MM.1S (cell line): ENCODE measurements around the gene GMPPA.

Source experiments
- EZH2 ChIP-seq: fragments of 300-600 bp; sonication (generic); optimal IDR thresholded peaks from 2 replicates; pipeline ENCODE3; 2017; ENCODE audit warnings: low read depth, mild to moderate bottlenecking, antibody characterized with exemption, low read length, mixed read lengths
- EZH2phosphoT487 ChIP-seq: fragments of 300-600 bp; sonication (generic); IDR thresholded peaks from 2 replicates; pipeline ENCODE4 v1.6.1; 2018; ENCODE audit warnings: antibody characterized with exemption, low read length
- TF ChIP-seq, protein P1 (sequence below): fragments of 300-600 bp; sonication (generic); IDR thresholded peaks from 2 replicates; pipeline ENCODE4 v1.5.1; 2016; ENCODE audit warnings: antibody characterized with exemption, low read length, mixed read lengths

GRCh38 chr2:219491278-219491963 lies 7.3 kb upstream of the GMPPA start:
- TF ChIP-seq, protein P1, sequence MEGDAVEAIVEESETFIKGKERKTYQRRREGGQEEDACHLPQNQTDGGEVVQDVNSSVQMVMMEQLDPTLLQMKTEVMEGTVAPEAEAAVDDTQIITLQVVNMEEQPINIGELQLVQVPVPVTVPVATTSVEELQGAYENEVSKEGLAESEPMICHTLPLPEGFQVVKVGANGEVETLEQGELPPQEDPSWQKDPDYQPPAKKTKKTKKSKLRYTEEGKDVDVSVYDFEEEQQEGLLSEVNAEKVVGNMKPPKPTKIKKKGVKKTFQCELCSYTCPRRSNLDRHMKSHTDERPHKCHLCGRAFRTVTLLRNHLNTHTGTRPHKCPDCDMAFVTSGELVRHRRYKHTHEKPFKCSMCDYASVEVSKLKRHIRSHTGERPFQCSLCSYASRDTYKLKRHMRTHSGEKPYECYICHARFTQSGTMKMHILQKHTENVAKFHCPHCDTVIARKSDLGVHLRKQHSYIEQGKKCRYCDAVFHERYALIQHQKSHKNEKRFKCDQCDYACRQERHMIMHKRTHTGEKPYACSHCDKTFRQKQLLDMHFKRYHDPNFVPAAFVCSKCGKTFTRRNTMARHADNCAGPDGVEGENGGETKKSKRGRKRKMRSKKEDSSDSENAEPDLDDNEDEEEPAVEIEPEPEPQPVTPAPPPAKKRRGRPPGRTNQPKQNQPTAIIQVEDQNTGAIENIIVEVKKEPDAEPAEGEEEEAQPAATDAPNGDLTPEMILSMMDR: no peak
- no peak for TF ChIP-seq EZH2
- TF ChIP-seq EZH2phosphoT487: no peak
